Non-pigmented ciliary epithelial cell (primary cell): Measurements from ENCODE around the gene TMEM255A.
A peak's percentile ranks its signal among the peaks of the same experiment; 100 is the strongest.

ENCODE experiments used
- DNase-seq: peaks from one replicate; pipeline ENCODE4 v3.0.0-alpha.2; 2010; ENCODE audit warnings: low read depth

TMEM255A gene

DNA sequence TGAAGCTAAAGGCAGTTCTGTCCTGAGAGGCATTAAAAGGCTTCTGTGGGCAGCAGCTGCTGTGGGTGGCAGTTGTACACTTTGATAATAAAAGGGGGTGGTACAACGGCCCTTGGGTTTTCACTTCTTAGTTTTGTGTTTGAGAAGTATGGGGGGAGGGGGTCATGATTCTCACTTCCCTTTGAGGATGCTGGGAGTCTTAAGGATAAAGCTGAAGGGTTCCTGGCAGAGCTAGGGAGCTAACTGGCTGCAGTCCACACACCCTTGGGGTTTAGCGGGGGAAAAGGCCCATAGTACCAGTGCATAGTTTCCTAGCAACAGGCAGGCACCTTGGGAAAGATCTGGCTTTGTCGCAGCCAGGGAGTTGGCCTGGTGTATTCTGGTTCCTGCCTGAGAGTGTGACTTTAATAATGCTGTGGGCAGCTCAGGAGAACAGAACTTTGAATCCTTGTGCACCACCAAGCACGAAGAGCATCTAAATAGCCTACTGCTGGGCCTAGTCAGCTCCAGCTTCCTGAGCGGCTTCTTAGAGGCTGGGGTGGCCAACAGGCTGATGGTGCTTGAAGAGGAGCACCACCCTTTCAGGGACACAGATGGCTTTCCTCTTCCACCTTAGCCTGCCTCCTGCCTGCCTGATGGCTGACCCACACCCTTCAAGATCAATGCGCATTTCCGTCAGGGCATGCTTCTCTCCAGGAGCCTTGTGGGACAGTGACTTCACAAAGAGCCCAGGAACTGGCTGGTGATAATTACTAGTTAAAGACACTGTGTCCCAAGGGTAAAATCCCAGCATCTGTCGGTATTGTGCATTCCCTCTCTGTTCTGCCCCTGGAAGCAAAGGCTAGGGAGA, 48.2 kb downstream of the TMEM255A start:
- no peak for DNase-seq

DNA sequence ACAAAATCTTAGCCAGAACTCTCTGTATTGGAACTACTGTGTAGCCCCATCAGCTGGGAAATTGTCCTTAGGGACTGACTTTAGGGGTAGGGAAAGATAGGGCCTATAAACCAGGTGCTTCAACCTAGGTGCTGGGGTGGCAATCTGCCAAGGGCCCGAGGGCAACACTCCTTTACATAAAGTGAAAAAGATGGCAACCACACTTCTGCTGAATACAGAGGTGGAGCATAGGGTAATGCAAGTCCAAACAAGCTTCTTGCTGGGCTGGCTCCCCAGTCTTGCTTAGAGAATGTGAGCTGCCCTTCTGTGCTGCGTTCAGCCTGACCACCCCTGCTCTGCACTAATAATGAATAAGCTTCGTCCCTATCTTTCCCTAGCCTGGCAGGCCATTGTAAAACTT, 50.9 kb downstream of the TMEM255A start:
- DNase-seq = no peak

DNA sequence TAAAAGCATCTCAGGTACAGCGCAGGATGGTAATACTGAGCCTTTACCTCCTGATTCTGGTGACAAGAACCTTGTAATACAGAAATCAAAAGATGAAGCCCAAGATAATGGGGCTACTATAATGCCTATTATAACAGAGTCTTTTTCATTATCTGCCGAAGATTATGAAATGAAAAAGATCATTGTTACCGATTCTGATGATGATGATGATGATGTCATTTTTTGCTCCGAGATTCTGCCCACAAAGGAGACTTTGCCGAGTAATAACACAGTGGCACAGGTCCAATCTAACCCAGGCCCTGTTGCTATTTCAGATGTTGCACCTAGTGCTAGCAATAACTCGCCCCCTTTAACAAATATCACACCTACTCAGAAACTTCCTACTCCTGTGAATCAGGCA, 57.5 kb downstream of the TMEM255A start:
- no peak for DNase-seq

DNA sequence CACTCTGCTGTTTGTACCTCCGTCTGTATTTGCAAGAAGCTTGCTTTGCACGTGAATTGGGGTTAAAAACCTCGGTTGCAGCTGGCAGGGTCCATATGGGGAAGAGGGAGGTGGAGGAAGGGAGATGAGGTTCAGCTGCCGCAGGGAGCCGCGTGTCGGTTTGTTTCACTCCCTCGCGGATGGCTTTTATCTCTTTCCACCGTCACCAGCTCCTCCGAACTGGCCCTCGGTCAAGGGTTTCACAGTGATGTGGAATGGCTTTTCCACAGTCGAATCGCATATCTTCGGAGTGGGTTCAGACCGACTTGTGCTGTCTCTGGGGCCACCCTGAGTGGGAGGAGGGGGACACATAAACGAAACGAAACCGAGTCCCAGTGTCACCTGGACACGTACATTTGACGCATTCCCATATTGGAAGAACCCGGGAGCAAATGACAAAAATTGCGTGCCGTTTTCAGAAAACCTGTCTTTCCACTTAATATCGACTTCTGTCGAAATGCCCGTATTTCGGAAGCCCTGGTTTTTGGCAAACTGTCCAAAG, 59.7 kb downstream of the TMEM255A start:
- DNase-seq = no peak

GRCh38 chrX:120250522-120251271, 60.6 kb downstream of the TMEM255A start, which contains the start of gene ZBTB33:
Gene ZBTB33 (plus strand): TSS chrX:120250812. CDS start chrX:120253416, 2,604 bp downstream.
- DNase-seq = peak; percentile 83

GRCh38 chrX:120244735-120245498, 66.3 kb downstream of the TMEM255A start:
- peak; percentile 28 for DNase-seq

- no peak for DNase-seq
Measured at GRCh38 chrX:120244395-120244734, 66.9 kb downstream of the TMEM255A start.

- no peak for DNase-seq
Measured at GRCh38 chrX:120242813-120243212, 68.4 kb downstream of the TMEM255A start.

DNA sequence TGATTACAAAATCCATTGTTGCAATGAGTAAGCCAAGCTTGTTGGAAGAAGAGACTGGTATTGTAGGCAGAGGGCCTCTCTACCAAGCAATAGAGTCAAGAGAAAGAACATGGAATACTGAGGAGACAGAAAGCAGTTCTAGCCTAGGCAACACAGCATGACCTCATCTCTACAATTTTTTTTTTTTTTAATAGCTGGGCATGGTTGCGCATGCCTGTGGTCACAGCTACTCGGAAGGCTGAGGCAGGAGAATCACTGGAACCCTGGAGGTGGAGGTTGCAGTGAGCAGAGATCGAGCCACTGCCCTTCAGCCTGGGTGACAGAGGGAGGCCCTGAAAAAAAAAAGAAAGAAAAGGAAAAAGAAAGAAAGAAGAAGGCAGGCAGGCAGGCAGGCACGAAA, 72.3 kb downstream of the TMEM255A start:
- no peak for DNase-seq

GRCh38 chrX:120236687-120237479, 74.4 kb downstream of the TMEM255A start:
- DNase-seq = no peak

DNA sequence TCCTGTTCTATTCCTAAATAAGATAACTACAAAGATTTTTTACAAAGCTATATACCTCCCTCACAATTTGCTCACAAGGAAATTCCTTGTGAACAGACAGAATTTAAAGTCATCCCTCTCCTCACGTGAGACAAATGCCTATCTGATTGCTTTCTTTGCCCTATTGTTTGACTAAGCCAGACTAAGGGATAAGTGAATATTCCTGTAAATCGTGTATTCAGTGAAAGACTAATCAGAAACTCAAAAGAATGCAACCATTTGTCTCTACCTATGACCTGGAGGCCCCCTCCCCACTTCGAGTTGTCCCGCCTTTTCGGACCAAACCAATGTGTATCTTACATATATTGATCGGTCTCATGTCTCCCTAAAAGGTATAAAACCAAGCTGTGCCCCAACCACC, 76.0 kb downstream of the TMEM255A start:
- no peak for DNase-seq

DNA sequence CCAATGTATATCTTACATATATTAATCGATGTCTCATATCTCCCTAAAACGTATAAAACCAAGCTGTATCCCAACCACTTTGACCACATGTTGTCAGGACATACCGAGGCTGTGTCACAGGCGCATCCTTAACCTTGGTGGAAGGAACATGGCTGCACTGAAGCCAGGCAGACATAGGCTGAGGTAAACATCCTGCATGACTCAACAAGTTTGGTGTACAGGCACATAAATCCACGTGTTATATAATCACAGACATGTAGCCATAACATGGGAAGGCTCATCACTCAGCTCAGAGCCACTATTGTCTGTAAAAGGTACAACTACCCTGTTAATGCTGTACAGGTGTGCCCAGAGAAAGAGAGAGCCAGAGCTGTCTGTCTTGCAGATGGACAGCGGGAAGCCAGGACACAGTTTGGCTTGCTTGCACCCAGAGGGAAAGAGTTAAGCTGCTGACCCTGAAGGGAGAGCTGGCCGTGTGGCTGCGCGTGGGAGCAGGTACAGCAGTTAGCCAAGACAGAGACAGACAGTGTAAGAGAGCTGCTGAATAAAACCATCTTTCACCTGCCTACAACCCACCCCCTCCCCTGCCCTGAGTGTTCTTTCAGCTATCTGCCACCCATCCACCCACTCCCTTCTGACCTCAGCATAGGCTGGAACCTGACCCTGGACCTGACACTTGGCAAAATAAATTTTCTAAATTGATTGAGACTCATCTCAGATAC, 82.9 kb downstream of the TMEM255A start:
- no peak for DNase-seq

GRCh38 chrX:120224388-120224787, 86.9 kb downstream of the TMEM255A start:
- DNase-seq = no peak

GRCh38 chrX:120223374-120223773, 87.9 kb downstream of the TMEM255A start:
- no peak for DNase-seq

DNA sequence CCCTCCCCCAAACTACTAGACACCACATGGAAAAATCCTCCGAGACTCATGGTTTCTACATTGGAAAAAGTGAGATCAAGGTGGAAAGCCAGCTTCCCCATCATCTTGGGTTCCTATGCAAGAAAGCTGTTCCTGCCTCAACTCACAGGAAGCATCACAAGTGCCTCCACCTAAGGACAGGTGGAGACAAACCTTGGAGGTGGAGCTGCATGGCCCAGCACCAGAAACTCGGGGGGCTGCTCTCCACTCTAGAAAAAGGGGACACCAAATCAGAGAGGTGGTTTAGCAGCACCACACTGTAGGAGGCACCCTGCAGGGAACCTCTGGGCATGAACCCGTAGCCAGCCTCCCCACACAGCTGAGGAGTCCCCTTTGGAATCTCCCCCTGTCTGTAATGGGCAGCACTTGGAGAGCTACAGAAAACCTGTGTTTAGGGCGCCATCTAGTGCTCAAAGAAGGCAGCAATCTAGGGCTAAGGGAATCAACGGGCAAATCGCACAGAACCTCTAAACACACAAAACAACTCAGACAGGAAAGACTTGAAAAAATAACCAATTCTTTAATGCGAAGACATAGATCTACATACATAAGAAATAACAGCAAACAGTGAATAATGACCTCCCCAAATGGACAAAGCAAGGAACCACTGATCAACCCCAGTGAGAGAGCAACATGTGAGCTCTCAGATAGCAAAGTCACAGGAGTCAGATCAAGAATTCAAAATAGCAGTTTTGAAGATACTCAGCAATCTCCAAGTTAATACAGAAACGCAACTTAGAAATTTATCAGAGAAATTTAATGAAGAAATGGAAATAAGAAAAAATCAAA, 97.6 kb downstream of the TMEM255A start:
- DNase-seq = peak; percentile 18
